ENCODE results near the gene MCUB.
A peak's percentile ranks its signal among the peaks of the same experiment; 100 is the strongest.
"Not testable (repeated sequence)": the region's sequence is repeated elsewhere in the genome, so short reads cannot be mapped to it uniquely, and the experiment has no call there.

The MCUB gene

GRCh38 chr4:109629775-109630174 lies 69.7 kb downstream of the MCUB start:
- DNase-seq (ENCODE audit: low spot score) = no peak

- no peak for DNase-seq (ENCODE audit: low spot score)
Observed at GRCh38 chr4:109631532-109632108, 71.6 kb downstream of the MCUB start.

GRCh38 chr4:109640644-109641043 lies 80.6 kb downstream of the MCUB start:
- DNase-seq (ENCODE audit: low spot score) = no peak

GRCh38 chr4:109645874-109646710 lies 86.0 kb downstream of the MCUB start:
- DNase-seq (ENCODE audit: low spot score) = no peak

GRCh38 chr4:109648266-109648996 lies 88.4 kb downstream of the MCUB start:
- no peak for DNase-seq (ENCODE audit: low spot score)

GRCh38 chr4:109648997-109649575 lies 89.0 kb downstream of the MCUB start:
- DNase-seq (ENCODE audit: low spot score) = no peak

GRCh38 chr4:109649872-109650271 lies 89.8 kb downstream of the MCUB start:
- no peak for DNase-seq (ENCODE audit: low spot score)

- DNase-seq (ENCODE audit: low spot score) = no peak
Observed at GRCh38 chr4:109655396-109655795, 95.3 kb downstream of the MCUB start.

GRCh38 chr4:109657854-109658418 lies 97.9 kb downstream of the MCUB start:
- DNase-seq (ENCODE audit: low spot score) = no peak

- peak; percentile 50 for DNase-seq (ENCODE audit: low spot score)
Observed at GRCh38 chr4:109658871-109659410, 98.9 kb downstream of the MCUB start.

- no peak for DNase-seq (ENCODE audit: low spot score)
Observed at GRCh38 chr4:109662116-109662515, 102.1 kb downstream of the MCUB start.

GRCh38 chr4:109662771-109663170 lies 102.7 kb downstream of the MCUB start:
- no peak for DNase-seq (ENCODE audit: low spot score)

GRCh38 chr4:109665783-109666485 lies 105.9 kb downstream of the MCUB start:
- no peak for DNase-seq (ENCODE audit: low spot score)

GRCh38 chr4:109671350-109671749 lies 111.3 kb downstream of the MCUB start:
- no peak for DNase-seq (ENCODE audit: low spot score)

- DNase-seq (ENCODE audit: low spot score) = no peak
Observed at GRCh38 chr4:109672169-109672930, 112.3 kb downstream of the MCUB start.

- no peak for DNase-seq (ENCODE audit: low spot score)
Observed at GRCh38 chr4:109673303-109673702, 113.3 kb downstream of the MCUB start.

GRCh38 chr4:109675181-109675580 lies 115.1 kb downstream of the MCUB start:
- no peak for DNase-seq (ENCODE audit: low spot score)

- no peak for DNase-seq (ENCODE audit: low spot score)
Observed at GRCh38 chr4:109675843-109676242, 115.8 kb downstream of the MCUB start.

- no peak for DNase-seq (ENCODE audit: low spot score)
Observed at GRCh38 chr4:109676886-109677285, 116.8 kb downstream of the MCUB start.

- DNase-seq (ENCODE audit: low spot score) = not testable (repeated sequence)
Observed at GRCh38 chr4:109678472-109678871, 118.4 kb downstream of the MCUB start.

GRCh38 chr4:109678925-109679324 lies 118.9 kb downstream of the MCUB start:
- DNase-seq (ENCODE audit: low spot score) = not testable (repeated sequence)

Measured in pons (tissue), 1 donor.